Measurements from ENCODE around the gene GTF3C4. TPM values are rescaled to one million over a fixed set of nuclear protein-coding genes. Genes with fewer than 3 reads are reported as not detected.

GTF3C4 gene
- total RNA-seq, 1 experiment from 2014 or later = 40.8 TPM

- peaks cover 19% of the 10 kb centered on the region for H3K9me3 ChIP-seq (ENCODE audit: low read depth, low read length, poor library complexity, severe bottlenecking)
- no peak for DNase-seq (ENCODE audit: low spot score)
- no peaks in the 10 kb centered on the region for H3K4me1 ChIP-seq (ENCODE audit: insufficient read depth, low read length, poor library complexity, severe bottlenecking)
- no peak overlapping the region for H3K4me3 ChIP-seq (ENCODE audit: low read depth, low read length, poor library complexity, severe bottlenecking)
- H3K36me3 ChIP-seq (ENCODE audit: insufficient read depth, low read length, poor library complexity, severe bottlenecking) = peaks cover 34% of the 10 kb centered on the region
- no peaks in the 10 kb centered on the region for H3K27me3 ChIP-seq (replicated peaks; ENCODE audit: insufficient read depth, low read depth, low read length, poor library complexity)
- no peak overlapping the region for H3K27ac ChIP-seq (ENCODE audit: low read depth, low read length, poor library complexity, severe bottlenecking)
- CTCF ChIA-PET = no interaction called here
- POLR2A ChIA-PET (ENCODE audit: low non-redundant PET) = no interaction called here
- no TSS peak for BruUV-seq (replicated peaks)
- TF ChIP-seq CTCF (conservative IDR thresholded peaks at IDR 0.05; ENCODE audit: low read depth, low read length) (0 out of 2 replicates have a peak, but pooled peaks have one; percentile 12), EZH2 (IDR thresholded peaks at IDR 0.05; ENCODE audit: borderline replicate concordance, low read depth, low read length, poor library complexity, severe bottlenecking) (no peak)
- intact Hi-C loops (cut with micrococcal nuclease; ENCODE audit: unreplicated experiment) = no loop called here
Observed at GRCh38 chr9:132694144-132694543, 23.9 kb downstream of the GTF3C4 start.

- CTCF ChIA-PET = no interaction called here
- H3K36me3 ChIP-seq (ENCODE audit: insufficient read depth, low read length, poor library complexity, severe bottlenecking) = peaks cover 4% of the 10 kb centered on the region
- DNase-seq (ENCODE audit: low spot score) = no peak
- no peak overlapping the region for H3K27ac ChIP-seq (ENCODE audit: low read depth, low read length, poor library complexity, severe bottlenecking)
- intact Hi-C loops (cut with micrococcal nuclease; ENCODE audit: unreplicated experiment) = no loop called here
- no peaks in the 10 kb centered on the region for H3K27me3 ChIP-seq (replicated peaks; ENCODE audit: insufficient read depth, low read depth, low read length, poor library complexity)
- no TSS peak for BruUV-seq (replicated peaks)
- peaks cover 19% of the 10 kb centered on the region for H3K9me3 ChIP-seq (ENCODE audit: low read depth, low read length, poor library complexity, severe bottlenecking)
- POLR2A ChIA-PET (ENCODE audit: low non-redundant PET) = no interaction called here
- no peak overlapping the region for H3K4me3 ChIP-seq (ENCODE audit: low read depth, low read length, poor library complexity, severe bottlenecking)
- TF ChIP-seq EZH2 (IDR thresholded peaks at IDR 0.05; ENCODE audit: borderline replicate concordance, low read depth, low read length, poor library complexity, severe bottlenecking) (no peak), CTCF (conservative IDR thresholded peaks at IDR 0.05; ENCODE audit: low read depth, low read length) (no peak)
- H3K4me1 ChIP-seq (ENCODE audit: insufficient read depth, low read length, poor library complexity, severe bottlenecking) = no peaks in the 10 kb centered on the region
Observed at GRCh38 chr9:132697230-132697629, 27.0 kb downstream of the GTF3C4 start.

GRCh38 chr9:132698989-132699388 lies 28.7 kb downstream of the GTF3C4 start:
- BruUV-seq (replicated peaks) = no TSS peak
- ChIA-PET CTCF (no interaction called here), POLR2A (ENCODE audit: low non-redundant PET) (no interaction called here)
- intact Hi-C loops (cut with micrococcal nuclease; ENCODE audit: unreplicated experiment) = no loop called here
- no peaks in the 10 kb centered on the region for H3K4me1 ChIP-seq (ENCODE audit: insufficient read depth, low read length, poor library complexity, severe bottlenecking)
- H3K27me3 ChIP-seq (replicated peaks; ENCODE audit: insufficient read depth, low read depth, low read length, poor library complexity) = no peaks in the 10 kb centered on the region
- no peaks in the 10 kb centered on the region for H3K36me3 ChIP-seq (ENCODE audit: insufficient read depth, low read length, poor library complexity, severe bottlenecking)
- DNase-seq (ENCODE audit: low spot score) = peak; percentile 35
- TF ChIP-seq EZH2 (IDR thresholded peaks at IDR 0.05; ENCODE audit: borderline replicate concordance, low read depth, low read length, poor library complexity, severe bottlenecking) (no peak), CTCF (conservative IDR thresholded peaks at IDR 0.05; ENCODE audit: low read depth, low read length) (no peak)
- no peak overlapping the region for H3K4me3 ChIP-seq (ENCODE audit: low read depth, low read length, poor library complexity, severe bottlenecking)
- peaks cover 30% of the 10 kb centered on the region for H3K9me3 ChIP-seq (ENCODE audit: low read depth, low read length, poor library complexity, severe bottlenecking)
- no peak overlapping the region for H3K27ac ChIP-seq (ENCODE audit: low read depth, low read length, poor library complexity, severe bottlenecking)

All from A673 (cell line).